Kidney epithelial cell (primary cell): Measurements from ENCODE around the gene GGN. TPM values are rescaled to one million over a fixed set of nuclear protein-coding genes. Genes with fewer than 3 reads are reported as not detected.

Experiments
- DNase-seq: peaks from one replicate; pipeline ENCODE4 v3.0.0-alpha.2; 2010; ENCODE audit warnings: low read depth
- H3K27me3 ChIP-seq: 2 replicates; pipeline ENCODE4 v1.6.0; 2011; ENCODE audit warnings: low read length; ENCODE audit not compliant: control insufficient read depth, insufficient read depth
- H3K36me3 ChIP-seq: 2 replicates; pipeline ENCODE4 v1.5.1; 2011; ENCODE audit warnings: low read length; ENCODE audit not compliant: control insufficient read depth, insufficient read depth
- H3K4me3 ChIP-seq: 2 replicates; pipeline ENCODE4 v1.5.1; 2011; ENCODE audit warnings: low read depth, mild to moderate bottlenecking, control low read depth, low read length
- total RNA-seq: library from RNA; depleted of rRNA; stranded (reverse); fragments of >200 nt; gene quantifications from 2 replicates; pipeline ENCODE4 v1.2.3, GENCODE V29; 2015
- TF ChIP-seq, protein P1 (sequence below): IDR thresholded peaks from 2 replicates; pipeline ENCODE4 v1.5.1; 2011; ENCODE audit warnings: mild to moderate bottlenecking, moderate library complexity, low read length, control low read depth, inconsistent platforms; ENCODE audit not compliant: insufficient read depth, poor library complexity, severe bottlenecking

Gene GGN
- total RNA-seq, 1 donor from 2014 or later, result 1.4 TPM

DNA sequence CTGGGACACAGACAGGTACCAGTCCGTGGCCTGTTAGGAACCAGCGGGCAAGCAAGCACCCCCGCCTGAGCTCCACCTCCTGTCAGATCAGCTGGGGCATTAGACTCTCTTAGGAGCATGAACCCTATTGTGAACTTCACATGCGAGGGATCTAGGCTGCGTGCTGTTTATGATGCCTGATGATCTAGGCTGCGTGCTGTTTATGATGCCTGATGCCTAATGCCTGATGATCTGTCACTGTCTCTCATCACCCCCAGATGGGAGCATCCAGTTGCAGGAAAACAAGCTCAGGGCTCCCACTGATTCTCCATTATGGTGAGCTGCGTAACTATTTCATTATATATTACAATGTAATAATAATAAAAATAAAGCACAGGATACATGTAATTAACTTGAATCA is 34.6 kb upstream of the GGN start:
- Histone ChIP-seq H3K27me3 (peaks cover 22% of the 10 kb centered on the region), H3K36me3 (no peaks in the 10 kb centered on the region), H3K4me3 (no peak overlapping the region)
- TF ChIP-seq, protein P1, sequence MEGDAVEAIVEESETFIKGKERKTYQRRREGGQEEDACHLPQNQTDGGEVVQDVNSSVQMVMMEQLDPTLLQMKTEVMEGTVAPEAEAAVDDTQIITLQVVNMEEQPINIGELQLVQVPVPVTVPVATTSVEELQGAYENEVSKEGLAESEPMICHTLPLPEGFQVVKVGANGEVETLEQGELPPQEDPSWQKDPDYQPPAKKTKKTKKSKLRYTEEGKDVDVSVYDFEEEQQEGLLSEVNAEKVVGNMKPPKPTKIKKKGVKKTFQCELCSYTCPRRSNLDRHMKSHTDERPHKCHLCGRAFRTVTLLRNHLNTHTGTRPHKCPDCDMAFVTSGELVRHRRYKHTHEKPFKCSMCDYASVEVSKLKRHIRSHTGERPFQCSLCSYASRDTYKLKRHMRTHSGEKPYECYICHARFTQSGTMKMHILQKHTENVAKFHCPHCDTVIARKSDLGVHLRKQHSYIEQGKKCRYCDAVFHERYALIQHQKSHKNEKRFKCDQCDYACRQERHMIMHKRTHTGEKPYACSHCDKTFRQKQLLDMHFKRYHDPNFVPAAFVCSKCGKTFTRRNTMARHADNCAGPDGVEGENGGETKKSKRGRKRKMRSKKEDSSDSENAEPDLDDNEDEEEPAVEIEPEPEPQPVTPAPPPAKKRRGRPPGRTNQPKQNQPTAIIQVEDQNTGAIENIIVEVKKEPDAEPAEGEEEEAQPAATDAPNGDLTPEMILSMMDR, result no peak
- no peak for DNase-seq

DNA sequence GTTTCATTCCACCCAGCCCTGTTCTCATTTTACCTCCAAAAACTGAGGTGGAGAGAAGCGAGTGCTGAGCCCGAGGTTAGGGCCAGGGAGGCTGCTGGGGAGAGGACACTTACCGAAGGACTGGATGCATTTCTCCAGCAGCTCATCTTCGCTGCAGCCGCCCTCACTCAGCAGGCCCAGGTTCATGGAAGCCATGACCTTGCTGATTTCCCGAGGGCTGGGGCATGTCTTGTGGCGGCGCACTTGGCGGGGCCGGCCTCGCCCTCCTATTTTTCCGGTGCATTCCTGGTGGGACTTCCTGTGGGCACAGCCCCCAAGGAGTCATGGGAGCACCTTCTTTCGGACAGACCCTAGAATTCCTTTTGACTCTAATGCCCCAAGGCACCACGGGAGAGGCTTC is 34.0 kb upstream of the GGN start:
- TF ChIP-seq, protein P1, result no peak
- H3K27me3 ChIP-seq, result peaks cover 26% of the 10 kb centered on the region
- H3K36me3 ChIP-seq, result no peaks in the 10 kb centered on the region
- no peak overlapping the region for H3K4me3 ChIP-seq
- no peak for DNase-seq

DNA sequence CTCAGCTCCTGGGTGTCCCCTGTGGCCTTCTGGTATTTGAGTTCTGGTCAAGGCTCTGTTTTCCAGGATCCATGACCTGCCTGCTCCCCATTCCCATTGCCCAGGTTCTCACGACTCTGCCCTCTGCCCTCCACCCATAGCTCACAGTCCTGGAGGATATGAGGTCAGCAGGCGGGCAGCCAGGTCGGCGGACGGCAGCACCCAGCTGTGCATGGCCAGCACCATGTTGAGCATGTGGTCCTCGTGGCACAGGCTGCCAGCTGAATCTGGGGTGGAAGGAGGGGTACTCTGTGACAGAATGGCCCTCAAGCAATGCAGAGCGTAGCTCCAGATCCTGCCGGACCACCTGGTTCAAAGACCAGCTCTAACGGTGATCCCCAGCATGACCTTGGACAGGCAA is 33.1 kb upstream of the GGN start:
- TF ChIP-seq, protein P1, result no peak
- no peaks in the 10 kb centered on the region for H3K36me3 ChIP-seq
- H3K27me3 ChIP-seq, result peaks cover 26% of the 10 kb centered on the region
- no peak for DNase-seq
- H3K4me3 ChIP-seq, result no peak overlapping the region

DNA sequence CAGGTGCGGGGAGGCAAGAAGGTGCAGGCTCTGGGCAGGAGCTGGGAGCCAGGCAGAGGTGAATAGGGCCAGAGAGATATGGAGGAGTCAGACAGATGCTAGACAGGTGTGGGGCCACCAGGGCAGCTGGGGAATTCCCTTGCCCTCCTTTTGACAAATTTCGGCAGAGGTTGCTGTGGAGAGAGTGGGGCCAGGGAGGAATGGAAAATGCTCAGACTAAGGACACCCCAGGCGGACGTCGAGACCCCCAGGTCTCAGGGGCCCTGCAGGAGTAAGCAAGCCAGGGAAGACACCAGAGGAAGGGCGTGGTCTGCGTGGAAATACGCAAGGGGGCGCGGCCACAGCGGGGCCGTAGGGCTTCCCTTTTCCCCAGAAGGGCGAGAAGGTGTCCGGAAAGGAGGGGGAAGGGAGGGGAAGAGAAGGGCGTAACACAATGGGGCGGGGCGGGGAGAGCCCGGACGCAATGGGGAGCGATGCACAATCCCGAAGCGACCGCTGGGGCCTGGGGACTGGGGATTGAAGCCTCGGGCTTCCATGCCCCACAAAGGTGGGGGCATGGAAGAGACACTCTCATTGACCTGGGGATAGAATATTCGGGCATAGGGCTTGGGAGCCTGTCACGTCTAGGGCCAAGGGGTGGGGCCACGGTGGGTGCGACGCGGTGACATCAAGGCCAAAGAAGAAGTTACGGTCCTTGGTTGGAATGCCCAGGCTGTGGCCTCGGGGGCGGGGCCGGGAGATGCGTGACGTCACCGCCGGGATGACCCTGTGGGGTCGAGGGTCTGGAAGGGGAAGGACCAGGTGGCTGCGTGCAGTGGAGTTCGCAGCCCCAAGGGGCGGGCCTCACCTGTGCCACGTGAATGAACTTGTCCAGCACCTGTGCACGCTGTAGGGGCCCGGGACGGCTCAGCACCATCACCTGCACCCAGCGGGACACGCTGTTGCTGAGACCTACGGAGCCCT is 30.0 kb upstream of the GGN start:
- DNase-seq, result no peak
- Histone ChIP-seq H3K36me3 (no peaks in the 10 kb centered on the region), H3K4me3 (no peak overlapping the region), H3K27me3 (peaks cover 28% of the 10 kb centered on the region)
- TF ChIP-seq, protein P1, result no peak

DNA sequence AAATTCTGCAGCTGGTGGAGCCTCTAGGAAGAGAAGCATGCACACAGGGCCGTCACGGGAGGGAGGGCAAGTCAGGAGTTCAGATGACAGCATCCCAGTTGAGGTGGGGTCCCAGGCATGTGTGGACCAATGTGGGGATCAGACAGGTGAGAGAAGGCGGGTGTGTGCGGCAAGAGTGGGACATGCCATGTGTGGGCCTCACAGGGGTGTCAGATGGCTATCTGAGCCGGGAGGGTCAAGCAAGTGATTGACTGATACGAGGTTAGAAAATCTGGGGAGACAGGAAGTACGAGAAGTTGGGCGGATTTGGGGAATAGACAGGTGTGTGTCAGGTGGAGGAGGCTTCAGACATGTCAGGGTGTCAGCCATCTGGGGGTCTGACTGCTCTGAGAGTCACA is 29.3 kb upstream of the GGN start:
- TF ChIP-seq, protein P1, result no peak
- H3K27me3 ChIP-seq, result peaks cover 32% of the 10 kb centered on the region
- no peak for DNase-seq
- no peak overlapping the region for H3K4me3 ChIP-seq
- no peaks in the 10 kb centered on the region for H3K36me3 ChIP-seq

DNA sequence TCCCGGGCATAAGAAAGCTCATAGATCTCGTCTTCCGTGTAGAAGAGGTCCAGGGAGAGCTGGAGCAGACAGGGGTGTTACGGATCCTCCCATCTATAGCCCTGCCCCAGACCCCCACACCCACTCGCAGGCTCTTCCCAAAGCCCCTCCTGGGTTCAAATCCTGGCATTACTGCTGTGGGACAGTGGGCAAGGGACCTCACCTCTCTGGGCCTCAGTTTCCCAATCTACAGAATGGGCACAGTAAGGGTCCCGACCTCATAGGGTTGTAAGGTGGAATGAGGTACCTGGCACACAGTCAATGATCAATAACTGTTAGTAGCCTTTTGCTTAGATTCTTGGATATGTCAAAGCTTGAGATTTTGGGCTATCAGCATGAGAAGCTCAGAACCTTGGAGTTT is 25.6 kb upstream of the GGN start:
- DNase-seq, result no peak
- H3K4me3 ChIP-seq, result no peak overlapping the region
- H3K27me3 ChIP-seq, result peaks cover 27% of the 10 kb centered on the region
- TF ChIP-seq, protein P1, result no peak
- H3K36me3 ChIP-seq, result no peaks in the 10 kb centered on the region
